Type B pancreatic cell (in vitro differentiated cells): Measurements from ENCODE around the gene CHRND. TPM values are rescaled to one million over a fixed set of nuclear protein-coding genes. Genes with fewer than 3 reads are reported as not detected.

Experiments
- DNase-seq: peaks from one replicate; pipeline ENCODE4 v3.0.0; 2021; ENCODE audit warnings: mixed read lengths; ENCODE audit not compliant: unreplicated experiment; ENCODE audit errors: extremely low spot score
- H3K27ac Mint-ChIP-seq: 2 replicates; pipeline ENCODE4 v1.8.0; 2021; ENCODE audit warnings: mild to moderate bottlenecking, mixed read lengths
- H3K27me3 Mint-ChIP-seq: 2 replicates; pipeline ENCODE4 v1.8.0; 2021; ENCODE audit warnings: mixed read lengths
- H3K36me3 Mint-ChIP-seq: 2 replicates; pipeline ENCODE4 v1.8.0; 2021; ENCODE audit warnings: mixed read lengths
- H3K4me1 Mint-ChIP-seq: one replicate; pipeline ENCODE4 v1.8.0; 2021; ENCODE audit warnings: mixed read lengths; ENCODE audit not compliant: unreplicated experiment
- H3K4me3 Mint-ChIP-seq: 2 replicates; pipeline ENCODE4 v1.8.0; 2021; ENCODE audit warnings: mild to moderate bottlenecking, mixed read lengths
- H3K9me3 Mint-ChIP-seq: 2 replicates; pipeline ENCODE4 v1.8.0; 2021; ENCODE audit warnings: mixed read lengths
- CTCF ChIP-seq: fragments of 200-600 bp; sonication (generic); conservative IDR thresholded peaks from 2 replicates; pipeline ENCODE4 v1.5.0; 2021; ENCODE audit warnings: antibody characterized with exemption, mild to moderate bottlenecking
- total RNA-seq: library from RNA; stranded (reverse); gene quantifications from 2 replicates; pipeline ENCODE4 v1.2.1, GENCODE V29; 2021; ENCODE audit warnings: low replicate concordance

The CHRND gene
- total RNA-seq, 1 donor from 2014 or later, result 0.60 TPM

- H3K27ac Mint-ChIP-seq, result no peak overlapping the region
- peaks cover 4% of the 10 kb centered on the region for H3K27me3 Mint-ChIP-seq
- DNase-seq, result peak; percentile 60
- TF ChIP-seq CTCF, result no peak
- peaks cover 12% of the 10 kb centered on the region for H3K4me1 Mint-ChIP-seq
- H3K36me3 Mint-ChIP-seq, result peaks cover 12% of the 10 kb centered on the region
- no peaks in the 10 kb centered on the region for H3K9me3 Mint-ChIP-seq
- no peak overlapping the region for H3K4me3 Mint-ChIP-seq
Observed at GRCh38 chr2:232542715-232543467, 16.9 kb downstream of the CHRND start.

GRCh38 chr2:232543491-232543890 is 17.5 kb downstream of the CHRND start:
- Mint-ChIP-seq H3K27me3 (peaks cover under 1% of the 10 kb centered on the region), H3K27ac (no peak overlapping the region), H3K4me3 (no peak overlapping the region), H3K4me1 (peaks cover 8% of the 10 kb centered on the region), H3K9me3 (peaks cover 2% of the 10 kb centered on the region), H3K36me3 (peaks cover 18% of the 10 kb centered on the region)
- TF ChIP-seq CTCF, result no peak
- no peak for DNase-seq

- DNase-seq, result no peak
- no peak for TF ChIP-seq CTCF
- Mint-ChIP-seq H3K27me3 (no peaks in the 10 kb centered on the region), H3K9me3 (peaks cover 8% of the 10 kb centered on the region), H3K36me3 (peaks cover 23% of the 10 kb centered on the region), H3K4me1 (peaks cover 2% of the 10 kb centered on the region), H3K4me3 (no peak overlapping the region), H3K27ac (no peak overlapping the region)
Observed at GRCh38 chr2:232543928-232544631, 18.1 kb downstream of the CHRND start.

- H3K36me3 Mint-ChIP-seq, result peaks cover 28% of the 10 kb centered on the region
- no peak for TF ChIP-seq CTCF
- no peaks in the 10 kb centered on the region for H3K27me3 Mint-ChIP-seq
- H3K4me1 Mint-ChIP-seq, result peaks cover 2% of the 10 kb centered on the region
- no peak for DNase-seq
- H3K9me3 Mint-ChIP-seq, result peaks cover 8% of the 10 kb centered on the region
- H3K27ac Mint-ChIP-seq, result no peak overlapping the region
- no peak overlapping the region for H3K4me3 Mint-ChIP-seq
Observed at GRCh38 chr2:232544674-232545073, 18.7 kb downstream of the CHRND start.

- Mint-ChIP-seq H3K36me3 (peaks cover 31% of the 10 kb centered on the region), H3K27me3 (no peaks in the 10 kb centered on the region), H3K9me3 (peaks cover 8% of the 10 kb centered on the region), H3K27ac (no peak overlapping the region), H3K4me1 (peaks cover 3% of the 10 kb centered on the region), H3K4me3 (no peak overlapping the region)
- TF ChIP-seq CTCF, result no peak
- DNase-seq, result no peak
Observed at GRCh38 chr2:232545511-232546375, 19.8 kb downstream of the CHRND start.
